NCI-H1092 (cell line): ENCODE data around the gene UCN3.
"Not testable (repeated sequence)": the region's sequence is repeated elsewhere in the genome, so short reads cannot be mapped to it uniquely, and the experiment has no call there.

Experiments used
- DNase-seq: peaks from one replicate; lab custom pipeline; 2025; lab: John Stamatoyannopoulos, UW

UCN3 gene

GRCh38 chr10:5369362-5370158 is 4.8 kb downstream of the UCN3 start:
- no peak for DNase-seq

GRCh38 chr10:5370493-5371352 is 6.0 kb downstream of the UCN3 start:
- DNase-seq, result no peak

- no peak for DNase-seq
Measured at GRCh38 chr10:5373307-5373706, 8.5 kb downstream of the UCN3 start.

- no peak for DNase-seq
Measured at GRCh38 chr10:5373891-5374611, 9.3 kb downstream of the UCN3 start.

- no peak for DNase-seq
Measured at GRCh38 chr10:5376450-5376849, 11.7 kb downstream of the UCN3 start.

- DNase-seq, result not testable (repeated sequence)
Measured at GRCh38 chr10:5379202-5379601, 14.4 kb downstream of the UCN3 start.

- not testable (repeated sequence) for DNase-seq
Measured at GRCh38 chr10:5380395-5380794, 15.6 kb downstream of the UCN3 start.

GRCh38 chr10:5381187-5381586 is 16.4 kb downstream of the UCN3 start:
- no peak for DNase-seq

GRCh38 chr10:5385224-5385623 is 20.5 kb downstream of the UCN3 start:
- DNase-seq, result no peak

- no peak for DNase-seq
Measured at GRCh38 chr10:5387169-5387568, 22.4 kb downstream of the UCN3 start.

- DNase-seq, result no peak
Measured at GRCh38 chr10:5390607-5391205, 25.9 kb downstream of the UCN3 start.

GRCh38 chr10:5391790-5392189 is 27.0 kb downstream of the UCN3 start:
- no peak for DNase-seq

GRCh38 chr10:5393529-5393928 is 28.8 kb downstream of the UCN3 start:
- DNase-seq, result no peak

GRCh38 chr10:5395168-5395567 is 30.4 kb downstream of the UCN3 start:
- no peak for DNase-seq

GRCh38 chr10:5396556-5397300 is 32.0 kb downstream of the UCN3 start:
- peak; percentile 77 for DNase-seq

- DNase-seq, result no peak
Measured at GRCh38 chr10:5399332-5399731, 34.6 kb downstream of the UCN3 start.

- DNase-seq, result peak; percentile 45
Measured at GRCh38 chr10:5400468-5401240, 35.9 kb downstream of the UCN3 start.

- no peak for DNase-seq
Measured at GRCh38 chr10:5402798-5403197, 38.0 kb downstream of the UCN3 start.

GRCh38 chr10:5404208-5405041 is 39.7 kb downstream of the UCN3 start, which contains the start of gene TUBAL3:
Gene TUBAL3, minus strand, starts transcription at chr10:5404828. Its CDS starts 36 bp downstream, at chr10:5404792.
- no peak for DNase-seq

GRCh38 chr10:5406918-5407317 is 42.2 kb downstream of the UCN3 start:
- no peak for DNase-seq
